ENCODE data around the gene FYB2.

DNA sequence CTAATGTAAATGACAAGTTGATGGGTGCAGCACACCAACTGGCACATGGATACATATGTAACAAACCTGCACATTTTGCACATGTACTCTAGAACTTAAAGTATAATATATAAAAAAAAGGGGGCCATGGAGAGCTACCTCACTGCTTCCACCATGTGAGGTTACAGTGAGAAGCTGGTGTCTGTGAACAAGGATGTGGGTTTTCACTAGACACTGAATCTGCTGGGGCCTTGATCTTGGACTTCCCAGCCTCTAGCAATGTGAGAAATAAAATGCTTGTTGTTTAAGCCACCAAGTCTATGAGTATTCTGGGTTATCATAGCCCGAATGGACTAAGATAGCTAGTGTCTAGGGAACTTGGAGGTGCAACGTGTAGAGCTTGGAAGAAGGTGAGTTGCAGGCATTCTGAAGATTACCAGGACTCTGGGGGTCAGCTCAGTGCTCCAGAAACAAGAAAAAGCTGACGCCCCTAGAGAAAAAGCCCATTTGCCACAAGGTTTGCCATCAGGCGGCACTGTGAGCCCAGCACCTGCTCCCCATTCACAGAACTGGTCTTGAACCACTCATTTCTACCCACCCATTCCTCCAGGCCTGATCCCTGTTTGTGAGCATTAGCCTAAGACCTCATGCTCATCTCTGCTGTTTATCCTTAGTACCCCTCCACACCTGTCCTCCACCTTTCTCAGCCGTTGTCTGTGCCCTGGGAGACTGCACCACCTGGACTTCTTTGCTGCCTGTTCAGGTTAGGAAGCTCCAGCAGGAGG lies 15.1 kb upstream of the FYB2 start:
- TF ChIP-seq EZH2 (IDR thresholded peaks at IDR 0.05; ENCODE audit: low read length, unreplicated experiment) (no peak), CTCF (conservative IDR thresholded peaks at IDR 0.05; ENCODE audit: low read depth, low read length) (no peak)

Measured in PC-3 (cell line).